WTC11 (cell line): ENCODE measurements around the gene TNNT1.

Source experiments
- CTCF ChIP-seq: fragments of 200-600 bp; IDR thresholded peaks from 2 replicates; pipeline ENCODE4 v1.8.0; 2022; ENCODE audit warnings: antibody characterized with exemption
- MAX ChIP-seq: sonication (generic); formaldehyde crosslinking; IDR thresholded peaks from 2 replicates; pipeline ENCODE4 v1.8.0; 2022; ENCODE audit warnings: mild to moderate bottlenecking, missing genetic modification reagents
- MYBL2 ChIP-seq: sonication (generic); formaldehyde crosslinking; IDR thresholded peaks from 2 replicates; pipeline ENCODE4 v1.8.1; 2023; ENCODE audit warnings: mild to moderate bottlenecking, moderate library complexity, missing genetic modification reagents
- SOX15 ChIP-seq: fragments of 250-450 bp; sonication (Bioruptor Pico); IDR thresholded peaks from 2 replicates; pipeline ENCODE4 v1.9.0; 2021; ENCODE audit warnings: mild to moderate bottlenecking
- TF ChIP-seq, protein P1 (sequence below): sonication (generic); formaldehyde crosslinking; IDR thresholded peaks from 2 replicates; pipeline ENCODE4 v1.8.1; 2022; ENCODE audit warnings: mild to moderate bottlenecking, missing genetic modification reagents, moderate library complexity, borderline replicate concordance
- TF ChIP-seq, protein P2 (sequence below): sonication (generic); formaldehyde crosslinking; IDR thresholded peaks from 2 replicates; pipeline ENCODE4 v1.8.1; 2023; ENCODE audit warnings: mild to moderate bottlenecking, missing genetic modification reagents, moderate library complexity
- TF ChIP-seq, protein P3 (sequence below): sonication (generic); formaldehyde crosslinking; conservative IDR thresholded peaks from 2 replicates; pipeline ENCODE4 v1.8.1; 2023; ENCODE audit warnings: mild to moderate bottlenecking, low read depth, missing genetic modification reagents, moderate library complexity

DNA sequence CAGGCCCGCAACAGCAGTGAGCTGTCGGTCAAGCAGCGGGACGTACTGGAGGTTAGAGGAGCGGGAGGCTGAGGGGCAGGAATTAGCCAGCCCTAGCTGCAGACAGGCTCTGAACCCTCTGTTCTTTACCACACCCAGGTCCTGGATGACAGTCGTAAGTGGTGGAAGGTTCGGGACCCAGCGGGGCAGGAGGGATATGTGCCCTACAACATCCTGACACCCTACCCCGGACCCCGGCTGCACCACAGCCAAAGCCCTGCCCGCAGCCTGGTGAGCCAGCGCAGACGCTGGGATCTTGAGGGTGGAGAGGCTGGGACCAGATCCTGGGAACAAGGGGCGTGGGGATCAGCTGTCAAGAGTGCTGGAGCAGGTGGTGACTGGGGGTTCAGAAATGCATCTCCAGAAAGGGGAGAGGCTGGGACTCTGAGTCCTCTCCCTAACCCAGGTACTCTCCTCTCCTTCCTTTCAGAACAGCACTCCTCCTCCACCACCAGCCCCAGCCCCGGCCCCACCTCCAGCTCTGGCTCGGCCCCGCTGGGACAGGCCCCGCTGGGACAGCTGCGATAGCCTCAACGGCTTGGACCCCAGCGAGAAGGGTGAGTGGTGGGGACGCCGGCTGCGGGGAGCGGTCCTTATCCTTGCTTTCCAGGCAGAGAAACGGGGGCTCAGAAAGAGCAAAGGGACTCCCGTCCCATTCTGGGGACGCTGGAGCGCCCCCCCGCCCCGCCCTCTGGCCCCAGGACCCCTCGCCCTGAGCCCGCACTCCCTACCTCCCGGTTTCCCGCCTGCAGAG lies 62.9 kb downstream of the TNNT1 start:
- TF ChIP-seq, protein P1, sequence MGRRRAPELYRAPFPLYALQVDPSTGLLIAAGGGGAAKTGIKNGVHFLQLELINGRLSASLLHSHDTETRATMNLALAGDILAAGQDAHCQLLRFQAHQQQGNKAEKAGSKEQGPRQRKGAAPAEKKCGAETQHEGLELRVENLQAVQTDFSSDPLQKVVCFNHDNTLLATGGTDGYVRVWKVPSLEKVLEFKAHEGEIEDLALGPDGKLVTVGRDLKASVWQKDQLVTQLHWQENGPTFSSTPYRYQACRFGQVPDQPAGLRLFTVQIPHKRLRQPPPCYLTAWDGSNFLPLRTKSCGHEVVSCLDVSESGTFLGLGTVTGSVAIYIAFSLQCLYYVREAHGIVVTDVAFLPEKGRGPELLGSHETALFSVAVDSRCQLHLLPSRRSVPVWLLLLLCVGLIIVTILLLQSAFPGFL, result no peak
- no peak for TF ChIP-seq SOX15 (CRISPR knock-in tag)
- no peak for TF ChIP-seq MAX (CRISPR knock-in tag)
- no peak for TF ChIP-seq CTCF
- TF ChIP-seq, protein P2, sequence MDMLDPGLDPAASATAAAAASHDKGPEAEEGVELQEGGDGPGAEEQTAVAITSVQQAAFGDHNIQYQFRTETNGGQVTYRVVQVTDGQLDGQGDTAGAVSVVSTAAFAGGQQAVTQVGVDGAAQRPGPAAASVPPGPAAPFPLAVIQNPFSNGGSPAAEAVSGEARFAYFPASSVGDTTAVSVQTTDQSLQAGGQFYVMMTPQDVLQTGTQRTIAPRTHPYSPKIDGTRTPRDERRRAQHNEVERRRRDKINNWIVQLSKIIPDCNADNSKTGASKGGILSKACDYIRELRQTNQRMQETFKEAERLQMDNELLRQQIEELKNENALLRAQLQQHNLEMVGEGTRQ (CRISPR knock-in tag), result no peak
- TF ChIP-seq, protein P3, sequence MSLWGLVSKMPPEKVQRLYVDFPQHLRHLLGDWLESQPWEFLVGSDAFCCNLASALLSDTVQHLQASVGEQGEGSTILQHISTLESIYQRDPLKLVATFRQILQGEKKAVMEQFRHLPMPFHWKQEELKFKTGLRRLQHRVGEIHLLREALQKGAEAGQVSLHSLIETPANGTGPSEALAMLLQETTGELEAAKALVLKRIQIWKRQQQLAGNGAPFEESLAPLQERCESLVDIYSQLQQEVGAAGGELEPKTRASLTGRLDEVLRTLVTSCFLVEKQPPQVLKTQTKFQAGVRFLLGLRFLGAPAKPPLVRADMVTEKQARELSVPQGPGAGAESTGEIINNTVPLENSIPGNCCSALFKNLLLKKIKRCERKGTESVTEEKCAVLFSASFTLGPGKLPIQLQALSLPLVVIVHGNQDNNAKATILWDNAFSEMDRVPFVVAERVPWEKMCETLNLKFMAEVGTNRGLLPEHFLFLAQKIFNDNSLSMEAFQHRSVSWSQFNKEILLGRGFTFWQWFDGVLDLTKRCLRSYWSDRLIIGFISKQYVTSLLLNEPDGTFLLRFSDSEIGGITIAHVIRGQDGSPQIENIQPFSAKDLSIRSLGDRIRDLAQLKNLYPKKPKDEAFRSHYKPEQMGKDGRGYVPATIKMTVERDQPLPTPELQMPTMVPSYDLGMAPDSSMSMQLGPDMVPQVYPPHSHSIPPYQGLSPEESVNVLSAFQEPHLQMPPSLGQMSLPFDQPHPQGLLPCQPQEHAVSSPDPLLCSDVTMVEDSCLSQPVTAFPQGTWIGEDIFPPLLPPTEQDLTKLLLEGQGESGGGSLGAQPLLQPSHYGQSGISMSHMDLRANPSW, result no peak
- TF ChIP-seq MYBL2 (CRISPR knock-in tag), result no peak
